Mucosa of descending colon (tissue), 3 donors: Measurements from ENCODE around the gene MTAP. TPM values are rescaled to one million over a fixed set of nuclear protein-coding genes. Genes with fewer than 3 reads are reported as not detected.

Source experiments
- ATAC-seq: fragments of 200-7000 bp; cut with Tn5 transposase; one replicate; pipeline ENCODE4 v1.9.1; 2020; ENCODE audit warnings: mild to moderate bottlenecking, moderate library complexity
- DNase-seq, 3 donors: peaks; one replicate each; pipeline ENCODE4 v3.0.0-alpha.2; 2020
- H3K36me3 ChIP-seq: fragments of 200-600 bp; one replicate; pipeline ENCODE4 v1.8.0; 2021; ENCODE audit warnings: low read depth, mild to moderate bottlenecking
- H3K4me1 ChIP-seq: fragments of 200-600 bp; one replicate; pipeline ENCODE4 v1.8.0; 2021; ENCODE audit warnings: low read depth, mild to moderate bottlenecking
- H3K4me3 ChIP-seq: fragments of 200-600 bp; one replicate; pipeline ENCODE4 v1.8.0; 2021; ENCODE audit warnings: mild to moderate bottlenecking
- H3K9me3 ChIP-seq: fragments of 200-600 bp; one replicate; pipeline ENCODE4 v1.8.0; 2021; ENCODE audit warnings: mild to moderate bottlenecking
- CTCF ChIP-seq: fragments of 200-600 bp; IDR thresholded peaks from one replicate; pipeline ENCODE4 v1.8.0; 2022; ENCODE audit warnings: antibody characterized with exemption, mild to moderate bottlenecking
- intact Hi-C, 2 donors: fragments of 100-400 bp; cut with DNase I in 1 of 2; cut with micrococcal nuclease in 1 of 2; formaldehyde crosslinking; loops; one replicate each; pipeline versions ENCODE4 v1.11.0 to v1.11.1; 2022; cut with DNase I, micrococcal nuclease
- total RNA-seq, 3 donors: library from RNA; stranded (reverse); fragmentation: NEBNext Ultra II Directional in 2 of 3; extraction: Animal tissue kit (Norgen Biotek cat#: 25700) in 2 of 3; gene quantifications; one replicate each; pipeline versions ENCODE4 v1.2.1 to v1.2.4, GENCODE V29; 2021 to 2023
- donor health status: DM: no; HTN: no; CAD: no; lungs with moderate emphysema.
- donor health status: DM: no; HTN: no; CAD: no.
- donor health status: DM: no; HTN: yes; CAD: no.

The MTAP gene
- total RNA-seq, 3 donors from 2014 or later, result 28.6 to 42.7 (median 32.4) TPM

- Histone ChIP-seq H3K4me1 (no peaks in the 10 kb centered on the region), H3K9me3 (no peaks in the 10 kb centered on the region), H3K36me3 (peaks cover 2% of the 10 kb centered on the region), H3K4me3 (no peak overlapping the region)
- ATAC-seq, result no peak
- TF ChIP-seq CTCF, result no peak
- intact Hi-C loops, result no loop called here
- no peak for DNase-seq
These were observed 26.5 kb downstream of the MTAP start for GRCh38 chr9:21828853-21829410.

GRCh38 chr9:21830589-21830988 is 28.2 kb downstream of the MTAP start:
- Histone ChIP-seq H3K36me3 (no peaks in the 10 kb centered on the region), H3K4me3 (no peak overlapping the region), H3K4me1 (no peaks in the 10 kb centered on the region), H3K9me3 (no peaks in the 10 kb centered on the region)
- no peak for DNase-seq
- no peak for ATAC-seq
- intact Hi-C loops, result no loop called here
- no peak for TF ChIP-seq CTCF

GRCh38 chr9:21831841-21832509 is 29.5 kb downstream of the MTAP start:
- intact Hi-C loops, result no loop called here
- ATAC-seq, result peak; percentile 93

GRCh38 chr9:21833090-21833801 is 30.8 kb downstream of the MTAP start:
- Histone ChIP-seq H3K36me3 (no peaks in the 10 kb centered on the region), H3K4me3 (no peak overlapping the region), H3K9me3 (no peaks in the 10 kb centered on the region), H3K4me1 (no peaks in the 10 kb centered on the region)
- DNase-seq (no peak), ATAC-seq (peak; percentile 28)
- intact Hi-C loops, result no loop called here
- TF ChIP-seq CTCF, result no peak

More at GRCh38 chr9:21831841-21832509, 29.5 kb downstream of the MTAP start:
- Histone ChIP-seq H3K4me1 (no peaks in the 10 kb centered on the region), H3K4me3 (no peak overlapping the region), H3K9me3 (no peaks in the 10 kb centered on the region), H3K36me3 (no peaks in the 10 kb centered on the region)
- DNase-seq, result no peak
- TF ChIP-seq CTCF, result no peak

- no peaks in the 10 kb centered on the region for H3K9me3 ChIP-seq
- H3K4me3 ChIP-seq, result no peak overlapping the region
- H3K36me3 ChIP-seq, result no peaks in the 10 kb centered on the region
- TF ChIP-seq CTCF, result no peak
- ATAC-seq (no peak), DNase-seq (no peak)
- intact Hi-C loops, result no loop called here
- no peaks in the 10 kb centered on the region for H3K4me1 ChIP-seq
These were observed 32.7 kb downstream of the MTAP start for GRCh38 chr9:21835121-21835520.
